ENCODE measurements around the gene BRF1.

GRCh38 chr14:105273062-105273461 lies 27.7 kb downstream of the BRF1 start:
- TF ChIP-seq EZH2 (IDR thresholded peaks at IDR 0.05) (no peak), POLR2AphosphoS5 (IDR thresholded peaks at IDR 0.05; ENCODE audit: borderline replicate concordance, low read depth, low read length) (no peak), FOXP2 (optimal IDR thresholded peaks at IDR 0.05; ENCODE audit: control extremely low read depth, extremely low read length, insufficient read depth) (no peak)

All from SK-N-MC (cell line).